K562 (cell line): ENCODE data around the gene DNAJC11. TPM values are rescaled to one million over a fixed set of nuclear protein-coding genes. Genes with fewer than 3 reads are reported as not detected.

Experiments used
- ATAC-seq: fragments of 200-7000 bp; cut with Tn5 transposase; 3 replicates; pipeline ENCODE4 v1.9.1; 2020; ENCODE audit warnings: moderate library complexity
- BruUV-seq: library from RNA; stranded (reverse); fragments of 400-500 nt; replicated peaks from 2 replicates; lab custom pipeline; 2021; lab: Mats Ljungman, UMichigan
- CTCF ChIA-PET: fragments of 300-600 bp; formaldehyde crosslinking; extraction: SDS; loops from one replicate; lab custom pipeline; 2021; ENCODE audit warnings: low intra/inter-chr PET ratio; lab: Yijun Ruan, JAX
- POLR2A ChIA-PET: fragments of 300-600, 350-650 bp; sonication (Branson Sonifier 250); formaldehyde crosslinking; extraction: SDS; loops from one replicate; lab custom pipeline; 2021; ENCODE audit warnings: antibody characterized with exemption, inconsistent platforms; lab: Yijun Ruan, JAX
- DNase-seq, 4 experiments: peaks; one replicate each; pipeline versions ENCODE4 v3.0.0 to v3.0.0-alpha.2; 2011 to 2018; ENCODE audit warnings: low spot score in 3 of 4, mixed read lengths in 3 of 4; ENCODE audit errors: extremely low read depth in 1 of 4
- FAIRE-seq: peaks from 2 replicates; lab custom pipeline; 2011; peaks lifted over from hg19 to GRCh38; lab: Jason Lieb, UNC
- H2AFZ ChIP-seq: 2 replicates; pipeline ENCODE4 v1.6.0; 2011; ENCODE audit warnings: low read depth, low read length, control low read depth, inconsistent platforms
- H3K27ac ChIP-seq: fragments of 200-600 bp; 3 replicates; pipeline ENCODE4 v1.8.0; 2011; ENCODE audit warnings: low read depth, mild to moderate bottlenecking, control low read depth, inconsistent platforms, low read length, moderate library complexity, mixed read lengths; ENCODE audit errors: extremely low read depth
- H3K27me3 ChIP-seq, 2 experiments: fragments of 300-600 bp in 1 of 2; 2 replicates in 1 of 2; 3 replicates in 1 of 2; pipeline versions ENCODE4 v1.6.0 to v1.8.0; 2011; ENCODE audit warnings: inconsistent platforms in 2 of 2, low read length in 2 of 2, mild to moderate bottlenecking in 1 of 2, mixed read lengths in 1 of 2, moderate library complexity in 1 of 2; ENCODE audit not compliant: control insufficient read depth in 2 of 2, insufficient read depth in 2 of 2
- H3K36me3 ChIP-seq: fragments of 300-600 bp; 3 replicates; pipeline ENCODE4 v1.8.0; 2011; ENCODE audit warnings: mild to moderate bottlenecking, low read length, inconsistent platforms; ENCODE audit not compliant: control insufficient read depth, insufficient read depth
- H3K4me1 ChIP-seq, 2 experiments: fragments of 200-600 bp in 1 of 2; replicated peaks in 1 of 2; 2 replicates in 1 of 2; 3 replicates in 1 of 2; pipeline versions ENCODE4 v1.5.1 to v1.8.0; 2011; ENCODE audit warnings: inconsistent platforms in 2 of 2, low read length in 2 of 2, mild to moderate bottlenecking in 1 of 2, mixed read lengths in 1 of 2, moderate library complexity in 1 of 2; ENCODE audit not compliant: control insufficient read depth in 2 of 2, insufficient read depth in 2 of 2
- H3K4me2 ChIP-seq: 2 replicates; pipeline ENCODE4 v1.6.1; 2011; ENCODE audit warnings: low read length, control low read depth, inconsistent platforms, mixed read lengths; ENCODE audit not compliant: insufficient read depth
- H3K4me3 ChIP-seq: fragments of 200-600 bp; sonication (generic), shearing (Covaris generic); 2 replicates; pipeline ENCODE4 v1.5.1; 2016; ENCODE audit warnings: control low read depth, inconsistent platforms
- H3K79me2 ChIP-seq: fragments of 200-600 bp; 3 replicates; pipeline ENCODE4 v1.8.0; 2011; ENCODE audit warnings: low read length, inconsistent platforms; ENCODE audit not compliant: control insufficient read depth, insufficient read depth
- H3K9ac ChIP-seq, 2 experiments: 2 replicates each; pipeline versions ENCODE4 v1.6.0 to v1.6.1; 2011; ENCODE audit warnings: low read depth in 2 of 2, low read length in 2 of 2, control low read depth in 1 of 2, inconsistent platforms in 1 of 2, mild to moderate bottlenecking in 1 of 2, mixed read lengths in 1 of 2; ENCODE audit not compliant: insufficient read depth in 1 of 2
- H3K9me1 ChIP-seq: one replicate; pipeline ENCODE4 v1.6.0; 2011; ENCODE audit warnings: inconsistent platforms, mild to moderate bottlenecking, low read length, moderate library complexity; ENCODE audit not compliant: control insufficient read depth, insufficient read depth
- H3K9me3 ChIP-seq: replicated peaks from 2 replicates; pipeline ENCODE4 v1.5.1; 2011; ENCODE audit warnings: low read depth, low read length, inconsistent platforms; ENCODE audit not compliant: control insufficient read depth, insufficient read depth
- H4K20me1 ChIP-seq: replicated peaks from 2 replicates; pipeline ENCODE4 v1.6.1; 2011; ENCODE audit warnings: low read length, inconsistent platforms, mixed read lengths; ENCODE audit not compliant: control insufficient read depth, insufficient read depth
- ARID2 ChIP-seq: fragments of 450-650 bp; IDR thresholded peaks from 2 replicates; pipeline ENCODE4 v1.6.1; 2017; ENCODE audit warnings: antibody characterized with exemption, mild to moderate bottlenecking
- ATF1 ChIP-seq, 2 experiments: fragments of 450-650 bp in 1 of 2; IDR thresholded peaks; 2 replicates each; pipeline ENCODE4 v1.6.1; 2016; ENCODE audit warnings: missing compliant biosample characterization in 1 of 2, missing genetic modification characterization in 1 of 2
- CC2D1A ChIP-seq: fragments of 450-650 bp; IDR thresholded peaks from 2 replicates; pipeline ENCODE4 v1.6.1; 2017; ENCODE audit warnings: mild to moderate bottlenecking
- CHD1 ChIP-seq: fragments of 200-600 bp; sonication (generic); IDR thresholded peaks from one replicate; pipeline ENCODE4 v1.6.1; 2012; ENCODE audit warnings: mild to moderate bottlenecking, moderate library complexity, low read length, inconsistent platforms
- CTBP1 ChIP-seq: fragments of 450-650 bp; IDR thresholded peaks from 2 replicates; pipeline ENCODE4 v1.6.1; 2016; ENCODE audit warnings: borderline replicate concordance
- NONO ChIP-seq, 2 experiments: fragments of 200-400 bp in 1 of 2; fragments of 450-650 bp in 1 of 2; formaldehyde crosslinking in 1 of 2; IDR thresholded peaks; 2 replicates each; pipeline ENCODE4 v1.6.1; 2017; ENCODE audit warnings: low read depth in 2 of 2, mild to moderate bottlenecking in 2 of 2, moderate library complexity in 2 of 2, low read length in 1 of 2
- PHF8 ChIP-seq: fragments of 200-600 bp; sonication (generic); IDR thresholded peaks from 2 replicates; pipeline ENCODE4 v1.6.1; 2012; ENCODE audit warnings: mixed run types, mild to moderate bottlenecking, inconsistent platforms, low read length, moderate library complexity, borderline replicate concordance
- POLR2A ChIP-seq: fragments of 450-650 bp; conservative IDR thresholded peaks from 2 replicates; pipeline ENCODE4 v1.6.1; 2016
- PURB ChIP-seq: sonication (generic); formaldehyde crosslinking; IDR thresholded peaks from 2 replicates; pipeline ENCODE4 v1.9.0; 2021; ENCODE audit warnings: low read depth, mild to moderate bottlenecking, missing genetic modification reagents
- RB1 ChIP-seq: fragments of 450-650 bp; IDR thresholded peaks from 2 replicates; pipeline ENCODE4 v1.6.1; 2017; ENCODE audit warnings: low read depth, mild to moderate bottlenecking
- RBFOX2 ChIP-seq: fragments of 200-400 bp; formaldehyde crosslinking; IDR thresholded peaks from 2 replicates; pipeline ENCODE4 v1.6.1; 2017; ENCODE audit warnings: low read depth, mild to moderate bottlenecking, low read length, moderate library complexity
- SMAD1 ChIP-seq: fragments of 150-350 bp; IDR thresholded peaks from 2 replicates; pipeline ENCODE4 v1.6.1; 2014; ENCODE audit warnings: low read length, low read depth; ENCODE audit not compliant: partially characterized antibody
- SP1 ChIP-seq: sonication (generic); formaldehyde crosslinking; IDR thresholded peaks from 2 replicates; pipeline ENCODE4 v1.8.1; 2022; ENCODE audit warnings: mild to moderate bottlenecking, missing genetic modification reagents
- TAF1 ChIP-seq: IDR thresholded peaks from 2 replicates; pipeline ENCODE4 v1.6.1; 2011; ENCODE audit warnings: mild to moderate bottlenecking, low read length, moderate library complexity; ENCODE audit not compliant: insufficient read depth, control insufficient read depth, severe bottlenecking; ENCODE audit errors: extremely low read depth
- ZBTB1 ChIP-seq: sonication (generic); formaldehyde crosslinking; IDR thresholded peaks from 2 replicates; pipeline ENCODE4 v1.8.1; 2023; ENCODE audit warnings: missing genetic modification reagents, low read depth, mild to moderate bottlenecking, borderline replicate concordance
- ZNF197 ChIP-seq: fragments of 200-800 bp; sonication (Bioruptor generic); IDR thresholded peaks from 2 replicates; pipeline ENCODE4 v1.6.1; 2016; ENCODE audit warnings: low read depth, missing genetic modification characterization, missing compliant biosample characterization
- WGBS: fragments of 100-300 bp; shearing (Covaris generic); methylation state at CpG from one replicate; pipeline ENCODE4 v1.1.6; 2016; ENCODE audit warnings: low coverage, mixed read lengths; ENCODE audit not compliant: insufficient coverage; ENCODE audit errors: missing lambda C conversion rate; 5-methylcytosine and 5-hydroxymethylcytosine counted together
- in situ Hi-C: fragments of 300-500 bp; cut with MboI; formaldehyde crosslinking; loops from 4 replicates; pipeline ENCODE4 v1.15.0; 2018; ENCODE audit warnings: inconsistent platforms, mixed read lengths
- intact Hi-C: fragments of 100-400 bp; cut with micrococcal nuclease; formaldehyde crosslinking; loops from 2 replicates; pipeline ENCODE4 v1.14.2; 2022
- polyA plus RNA-seq, 8 experiments: library from polyadenylated mRNA; depleted of rRNA in 4 of 8; stranded (reverse) in 5 of 8; unstranded in 3 of 8; fragments of >200 nt; fragmentation: Nextera tagmentation in 2 of 8; fragmentation: Illumina TruSeq in 1 of 8; extraction: Ambion mirVana in 2 of 8; extraction: Trizol in 1 of 8; gene quantifications; 2 replicates each; pipeline versions ENCODE4 v1.2.1 to v1.2.3, GENCODE V29; 2011 to 2014; ENCODE audit warnings: inconsistent platforms in 1 of 8, missing spikeins in 1 of 8
- total RNA-seq, 7 experiments: library from RNA; depleted of rRNA in 6 of 7; stranded (reverse); fragments of >200 nt in 6 of 7; fragmentation: Illumina TruSeq in 2 of 7; extraction: Trizol in 2 of 7; gene quantifications; 2 replicates each; pipeline versions ENCODE4 v1.2.1 to v1.2.3, GENCODE V29; 2011 to 2021; ENCODE audit warnings: low replicate concordance in 1 of 7
- TF ChIP-seq, protein P1 (sequence below): sonication (generic); formaldehyde crosslinking; IDR thresholded peaks from 2 replicates; pipeline ENCODE4 v1.8.1; 2023; ENCODE audit warnings: mild to moderate bottlenecking, missing genetic modification reagents
- TF ChIP-seq, protein P2 (sequence below): fragments of 250-450 bp; sonication (Bioruptor Pico); IDR thresholded peaks from 2 replicates; pipeline ENCODE4 v1.5.1; 2021; ENCODE audit warnings: mild to moderate bottlenecking

Gene DNAJC11
- total and polyA plus RNA-seq, 9 of the 15 experiments (the other 6 are each of a cell fraction or from before 2014, with no cell fraction given), result 14.1 to 123 (median 76.6) TPM

- Histone ChIP-seq H3K9ac (peak overlapping the region; percentile 93 to 100), H2AFZ (no peak overlapping the region), H3K4me3 (peak overlapping the region; percentile 89), H3K27ac (peak overlapping the region; percentile 99), H3K27me3 (no peaks in the 10 kb centered on the region), H3K9me3 (no peaks in the 10 kb centered on the region), H3K36me3 (peaks cover 51% of the 10 kb centered on the region), H3K4me1 (peaks cover 38 to 68% of the 10 kb centered on the region in 2 experiments), H3K9me1 (peaks cover 23% of the 10 kb centered on the region), H3K79me2 (peaks cover 69% of the 10 kb centered on the region), H4K20me1 (peaks cover 50% of the 10 kb centered on the region), H3K4me2 (peak overlapping the region; percentile 99)
- no peak for ATAC-seq
- in situ Hi-C loops (no loop called here), intact Hi-C loops (loop anchor here (1.0 to 2.0 kb wide), 3 partner anchors 13 to 46 kb away; partner anchors contain the start of genes NOL9 and PHF13)
- CTCF ChIA-PET, result interaction anchor here (0.5 kb wide), 1 partner anchor 46 kb away, joined by 3 read pairs; the partner anchor contains the start of gene NOL9
- TSS peak; percentile 44 for BruUV-seq
- peak in 1 of 4 experiments; percentile 30 for DNase-seq
- POLR2A ChIA-PET, result interaction anchor here (0.6 to 10.7 kb wide), 18 partner anchors 8 to 407 kb away, joined by 3 to 221 read pairs (median 4); partner anchors contain the start of genes PHF13 and ZBTB48
- no peak for FAIRE-seq
- WGBS, result 9% methylated on average over 10 of the region's 10 CpGs
- TF ChIP-seq RBFOX2 (peak; percentile 42), POLR2A (0 out of 2 replicates have a peak, but pooled peaks have one; percentile 32), SP1 (CRISPR knock-in tag) (0 out of 2 replicates have a peak, but pooled peaks have one; percentile 62), NONO (IDR thresholded peaks at IDR 0.05; ENCODE audit: low read depth in 2 of 2, low read length in 1 of 2) (peak in 1 of 2 experiments; percentile 34; a peak in 1 of 4 replicates), ZNF197 (CRISPR knock-in tag) (no peak), ZBTB1 (CRISPR knock-in tag) (peak; percentile 66; the same call in 1 of the 2 replicates), PURB (no peak), TAF1 (peak; percentile 1), RB1 (0 out of 2 replicates have a peak, but pooled peaks have one; percentile 25), ATF1 (CRISPR knock-in tag; IDR thresholded peaks at IDR 0.05) (no peak), ATF1 (tag; IDR thresholded peaks at IDR 0.05) (peak; percentile 21; the same call in 1 of the 2 replicates), CTBP1 (0 out of 2 replicates have a peak, but pooled peaks have one; percentile 57), SMAD1 (no peak), CC2D1A (0 out of 2 replicates have a peak, but pooled peaks have one; percentile 10), PHF8 (peak; percentile 16; the same call in 1 of the 2 replicates), CHD1 (peak; percentile 46), ARID2 (0 out of 2 replicates have a peak, but pooled peaks have one; percentile 26)
- TF ChIP-seq, protein P1, sequence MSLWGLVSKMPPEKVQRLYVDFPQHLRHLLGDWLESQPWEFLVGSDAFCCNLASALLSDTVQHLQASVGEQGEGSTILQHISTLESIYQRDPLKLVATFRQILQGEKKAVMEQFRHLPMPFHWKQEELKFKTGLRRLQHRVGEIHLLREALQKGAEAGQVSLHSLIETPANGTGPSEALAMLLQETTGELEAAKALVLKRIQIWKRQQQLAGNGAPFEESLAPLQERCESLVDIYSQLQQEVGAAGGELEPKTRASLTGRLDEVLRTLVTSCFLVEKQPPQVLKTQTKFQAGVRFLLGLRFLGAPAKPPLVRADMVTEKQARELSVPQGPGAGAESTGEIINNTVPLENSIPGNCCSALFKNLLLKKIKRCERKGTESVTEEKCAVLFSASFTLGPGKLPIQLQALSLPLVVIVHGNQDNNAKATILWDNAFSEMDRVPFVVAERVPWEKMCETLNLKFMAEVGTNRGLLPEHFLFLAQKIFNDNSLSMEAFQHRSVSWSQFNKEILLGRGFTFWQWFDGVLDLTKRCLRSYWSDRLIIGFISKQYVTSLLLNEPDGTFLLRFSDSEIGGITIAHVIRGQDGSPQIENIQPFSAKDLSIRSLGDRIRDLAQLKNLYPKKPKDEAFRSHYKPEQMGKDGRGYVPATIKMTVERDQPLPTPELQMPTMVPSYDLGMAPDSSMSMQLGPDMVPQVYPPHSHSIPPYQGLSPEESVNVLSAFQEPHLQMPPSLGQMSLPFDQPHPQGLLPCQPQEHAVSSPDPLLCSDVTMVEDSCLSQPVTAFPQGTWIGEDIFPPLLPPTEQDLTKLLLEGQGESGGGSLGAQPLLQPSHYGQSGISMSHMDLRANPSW (CRISPR knock-in tag), result peak; percentile 15; the same call in 1 of the 2 replicates
- TF ChIP-seq, protein P2, sequence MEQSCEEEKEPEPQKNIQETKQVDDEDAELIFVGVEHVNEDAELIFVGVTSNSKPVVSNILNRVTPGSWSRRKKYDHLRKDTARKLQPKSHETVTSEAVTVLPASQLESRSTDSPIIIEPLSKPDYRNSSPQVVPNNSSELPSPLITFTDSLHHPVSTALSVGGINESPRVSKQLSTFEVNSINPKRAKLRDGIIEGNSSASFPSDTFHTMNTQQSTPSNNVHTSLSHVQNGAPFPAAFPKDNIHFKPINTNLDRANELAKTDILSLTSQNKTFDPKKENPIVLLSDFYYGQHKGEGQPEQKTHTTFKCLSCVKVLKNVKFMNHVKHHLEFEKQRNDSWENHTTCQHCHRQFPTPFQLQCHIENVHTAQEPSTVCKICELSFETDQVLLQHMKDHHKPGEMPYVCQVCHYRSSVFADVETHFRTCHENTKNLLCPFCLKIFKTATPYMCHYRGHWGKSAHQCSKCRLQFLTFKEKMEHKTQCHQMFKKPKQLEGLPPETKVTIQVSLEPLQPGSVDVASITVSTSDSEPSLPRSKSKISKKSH, result no peak
Observed at GRCh38 chr1:6600410-6601048, 101.1 kb downstream of the DNAJC11 start.
